ENCODE results near the gene RPL35A.
A peak's percentile ranks its signal among the peaks of the same experiment; 100 is the strongest.
"Not testable (repeated sequence)": the region's sequence is repeated elsewhere in the genome, so short reads cannot be mapped to it uniquely, and the experiment has no call there.

RPL35A gene
- 387 reads per million, percentile 97 among the genes with 10 or more reads in this experiment for total RNA-seq

DNA sequence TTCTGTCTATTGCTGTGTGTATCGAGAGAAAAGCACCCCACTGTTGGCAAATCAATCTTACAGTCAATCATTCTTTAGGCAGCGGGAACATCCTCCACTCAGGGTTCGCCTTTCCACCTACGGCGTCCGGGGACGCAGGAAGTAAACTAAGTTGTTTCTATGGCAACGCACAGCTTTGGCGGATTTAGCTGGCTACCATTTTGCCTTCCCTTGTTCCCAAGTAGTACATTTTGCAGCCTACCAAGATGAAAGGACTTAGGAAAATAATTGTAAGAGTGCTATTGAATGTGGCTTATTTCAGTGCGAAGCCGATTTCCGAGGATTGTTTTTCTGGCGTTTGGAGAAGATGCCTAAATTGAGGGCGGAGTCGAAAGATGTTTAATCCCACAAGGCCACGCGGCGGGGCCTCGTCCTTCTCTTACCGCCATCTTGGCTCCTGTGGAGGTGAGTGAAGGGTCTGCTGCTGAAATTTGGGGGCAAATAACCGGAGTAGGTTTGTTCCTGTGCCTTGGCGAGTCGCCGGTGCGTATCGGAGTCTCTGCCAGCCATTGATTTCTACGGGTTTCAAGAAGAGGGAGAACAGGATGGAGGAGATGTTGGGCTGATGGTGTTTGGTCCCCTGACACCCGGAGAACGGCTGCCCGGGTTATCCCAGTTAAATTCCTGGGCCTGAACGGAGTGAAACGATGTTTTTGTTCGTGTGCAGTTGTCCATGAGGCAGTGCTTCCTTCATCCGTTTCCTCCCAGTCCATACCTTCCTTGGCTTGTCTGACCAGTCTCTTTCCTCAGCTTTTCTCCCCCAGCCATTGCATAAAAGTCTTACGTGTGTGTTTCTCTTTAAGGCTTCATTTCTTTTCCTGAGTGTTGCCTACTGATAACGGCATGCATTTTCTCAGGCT is at the start of gene RPL35A:
TSS of gene RPL35A (plus strand) at position 413 of the 899 bp plus-strand sequence. CDS start 778 bp downstream, outside the sequence.
- peak; percentile 77 for DNase-seq

DNA sequence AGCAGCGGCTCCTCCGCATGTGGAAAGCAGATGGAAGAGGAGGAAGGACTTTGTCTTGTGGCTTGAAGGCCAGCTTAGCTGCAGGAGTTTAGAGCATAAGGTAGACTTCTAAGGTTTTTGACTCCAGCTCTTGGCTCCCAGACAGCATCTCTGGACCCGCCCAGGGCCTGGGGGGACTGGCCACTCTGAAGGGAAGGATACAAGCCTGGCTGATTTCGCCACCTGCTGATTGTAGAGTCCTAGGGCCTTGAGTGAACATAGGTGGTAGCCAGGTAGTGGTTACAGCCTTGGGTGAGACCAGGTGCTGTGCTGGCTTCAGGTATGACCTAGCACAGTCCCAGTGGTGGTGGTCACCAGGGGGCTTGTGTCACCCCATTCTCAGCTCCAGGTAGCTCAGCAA is 48.4 kb upstream of the RPL35A start:
- no peak for DNase-seq

DNA sequence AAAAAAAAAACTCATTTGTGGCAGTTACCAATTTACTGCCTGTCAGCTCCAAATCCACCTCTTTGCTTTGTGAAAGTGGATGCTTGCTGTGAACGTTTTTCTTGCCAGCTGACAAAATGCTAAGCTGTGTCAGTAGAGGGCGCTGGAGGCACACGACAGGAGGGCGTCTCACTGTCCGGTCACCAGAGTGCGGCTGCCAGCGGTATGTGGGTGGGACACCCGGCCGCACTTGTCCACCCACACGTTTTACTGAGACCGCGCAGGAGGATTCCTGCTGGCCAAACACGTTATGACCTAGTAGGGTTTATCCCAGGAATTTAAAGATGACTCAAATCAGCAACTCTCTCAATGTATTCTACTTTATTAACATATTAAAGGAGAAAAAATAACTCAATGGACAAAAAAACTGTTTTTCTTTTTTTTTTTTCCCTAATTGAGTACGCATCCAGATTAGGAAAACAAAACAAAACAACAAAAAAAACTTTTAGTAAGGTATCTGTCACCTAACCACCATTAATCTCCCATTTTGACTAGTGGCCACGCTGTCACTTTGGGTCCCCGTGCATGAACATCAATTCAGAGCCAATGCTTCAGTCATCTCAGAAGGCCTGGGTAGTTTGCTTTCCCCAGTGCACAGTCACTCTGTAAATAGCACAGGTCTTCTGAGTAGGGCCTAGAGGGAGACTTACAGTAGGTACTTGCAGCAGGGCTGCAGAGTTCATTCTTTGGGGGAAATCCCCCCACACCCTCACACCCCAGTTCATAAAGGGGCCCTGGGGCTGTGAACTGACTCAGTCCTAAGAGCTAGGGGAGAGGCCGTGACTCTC is 43.8 kb upstream of the RPL35A start:
- peak; percentile 67 for DNase-seq

DNA sequence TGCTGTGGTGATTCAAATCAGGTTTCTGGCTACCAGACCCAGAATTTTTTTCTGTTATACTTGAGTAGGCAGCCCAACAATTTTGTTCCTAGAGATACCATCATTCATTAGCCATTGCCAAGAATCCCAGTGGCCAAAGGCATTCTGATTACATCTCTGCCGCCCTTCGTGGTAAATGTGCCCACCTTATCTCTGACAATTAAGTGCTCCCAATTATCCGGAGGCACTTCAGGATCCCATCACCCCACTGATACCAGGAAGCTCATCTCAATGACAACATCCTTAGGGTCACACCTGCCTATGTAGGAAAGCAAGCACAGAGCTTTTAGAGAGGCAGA is 43.2 kb upstream of the RPL35A start:
- DNase-seq = no peak

DNA sequence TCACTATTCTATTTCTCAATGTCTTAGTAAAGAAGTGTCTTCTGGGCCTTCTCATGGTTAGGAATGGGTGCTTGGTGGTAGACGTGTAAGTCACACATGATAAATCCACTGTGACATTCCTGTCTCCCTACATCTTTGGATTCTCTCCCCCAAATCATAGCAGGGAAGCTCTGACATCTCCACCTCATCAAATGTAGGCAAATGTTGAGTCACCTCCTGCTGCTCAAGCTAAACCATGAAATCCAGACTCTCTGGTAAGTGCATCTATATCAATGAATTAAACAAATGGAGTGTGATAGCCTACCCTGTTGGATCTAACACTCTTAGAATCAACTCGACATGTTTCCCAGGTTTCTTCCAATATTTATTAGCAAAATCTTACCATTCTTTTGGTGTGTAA is 42.8 kb upstream of the RPL35A start:
- DNase-seq = no peak

DNA sequence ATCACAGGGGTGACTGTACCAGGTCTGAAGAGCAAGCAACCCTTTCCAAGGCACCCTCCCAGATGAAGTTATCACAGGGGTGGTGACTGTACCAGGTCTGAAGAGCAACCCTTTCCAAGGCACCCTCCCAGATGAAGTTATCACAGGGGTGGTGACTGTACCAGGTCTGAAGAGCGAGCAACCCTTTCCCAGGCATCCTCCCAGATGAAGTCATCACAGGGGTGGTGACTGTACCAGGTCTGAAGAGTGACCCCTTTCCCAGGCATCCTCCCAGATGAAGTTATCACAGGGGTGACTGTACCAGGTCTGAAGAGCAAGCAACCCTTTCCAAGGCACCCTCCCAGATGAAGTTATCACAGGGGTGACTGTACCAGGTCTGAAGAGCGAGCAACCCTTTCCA is 41.4 kb upstream of the RPL35A start:
- not testable (repeated sequence) for DNase-seq

DNA sequence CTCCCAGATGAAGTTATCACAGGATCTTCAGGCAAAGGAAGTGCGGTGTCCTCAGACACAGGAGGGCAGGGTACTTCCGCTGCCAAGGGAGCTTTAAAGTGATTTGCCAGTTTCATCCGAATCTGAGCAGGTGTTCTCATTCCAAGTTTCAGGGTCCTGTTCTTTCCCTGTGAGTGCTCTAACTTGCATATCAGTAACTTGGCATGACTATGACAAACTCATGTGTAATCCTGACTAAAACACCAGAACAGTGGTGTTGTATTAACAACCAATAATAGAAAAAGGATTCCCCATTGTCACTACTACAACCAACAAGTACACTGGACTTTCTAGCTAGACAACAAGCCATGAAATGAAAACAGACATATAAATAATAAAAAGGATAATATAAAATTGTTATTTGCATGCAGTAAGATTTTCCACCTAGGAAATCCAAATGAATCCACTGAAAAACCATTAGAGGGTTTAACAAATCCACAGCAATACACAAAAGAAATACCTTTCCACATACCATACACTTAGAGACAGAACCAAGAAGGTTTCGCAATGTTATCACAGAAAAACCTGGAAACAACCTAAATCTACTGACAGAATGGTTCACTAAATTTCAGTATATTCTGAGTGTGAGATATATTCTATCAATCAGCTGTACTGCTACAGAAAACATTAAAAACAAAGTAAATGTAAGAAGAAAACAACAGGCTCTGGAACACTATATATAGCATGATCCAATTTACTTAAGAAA is 40.9 kb upstream of the RPL35A start:
- no peak for DNase-seq

DNA sequence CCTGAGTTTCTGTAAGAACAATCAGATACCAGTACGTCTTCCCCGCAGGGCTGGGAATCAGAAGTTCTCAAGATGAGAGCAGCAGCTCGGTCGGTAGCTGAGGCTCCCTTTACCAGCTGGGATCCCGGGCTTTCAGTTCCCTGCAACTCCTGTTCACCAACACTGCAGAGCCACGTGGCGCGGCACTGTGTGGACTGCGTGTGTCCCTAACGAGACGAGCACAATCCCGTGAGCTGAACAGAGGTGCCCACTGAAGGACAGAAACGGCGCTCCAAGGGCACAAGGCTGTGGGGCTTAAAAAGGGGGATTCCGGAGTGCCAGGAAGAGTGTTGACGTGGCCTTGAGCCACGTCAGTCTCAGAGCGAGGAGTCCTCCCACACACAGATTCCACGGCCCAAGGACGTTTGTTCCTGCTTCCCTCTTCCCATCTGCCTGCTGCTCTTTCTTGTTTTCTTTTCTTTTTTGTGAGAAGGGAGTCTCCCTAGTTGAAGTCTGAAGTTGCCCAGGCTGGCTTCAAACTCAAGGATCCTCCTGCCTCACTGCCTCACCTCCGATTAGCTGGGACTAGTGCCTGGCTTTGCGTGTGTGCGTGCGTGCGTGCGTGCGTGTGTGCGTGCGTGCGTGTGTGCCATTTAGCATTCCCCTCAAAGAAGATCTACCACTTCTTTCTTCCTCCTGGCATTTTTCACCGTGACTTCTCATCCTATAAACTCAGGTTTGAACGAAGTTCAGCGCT is 37.1 kb upstream of the RPL35A start:
- no peak for DNase-seq

DNA sequence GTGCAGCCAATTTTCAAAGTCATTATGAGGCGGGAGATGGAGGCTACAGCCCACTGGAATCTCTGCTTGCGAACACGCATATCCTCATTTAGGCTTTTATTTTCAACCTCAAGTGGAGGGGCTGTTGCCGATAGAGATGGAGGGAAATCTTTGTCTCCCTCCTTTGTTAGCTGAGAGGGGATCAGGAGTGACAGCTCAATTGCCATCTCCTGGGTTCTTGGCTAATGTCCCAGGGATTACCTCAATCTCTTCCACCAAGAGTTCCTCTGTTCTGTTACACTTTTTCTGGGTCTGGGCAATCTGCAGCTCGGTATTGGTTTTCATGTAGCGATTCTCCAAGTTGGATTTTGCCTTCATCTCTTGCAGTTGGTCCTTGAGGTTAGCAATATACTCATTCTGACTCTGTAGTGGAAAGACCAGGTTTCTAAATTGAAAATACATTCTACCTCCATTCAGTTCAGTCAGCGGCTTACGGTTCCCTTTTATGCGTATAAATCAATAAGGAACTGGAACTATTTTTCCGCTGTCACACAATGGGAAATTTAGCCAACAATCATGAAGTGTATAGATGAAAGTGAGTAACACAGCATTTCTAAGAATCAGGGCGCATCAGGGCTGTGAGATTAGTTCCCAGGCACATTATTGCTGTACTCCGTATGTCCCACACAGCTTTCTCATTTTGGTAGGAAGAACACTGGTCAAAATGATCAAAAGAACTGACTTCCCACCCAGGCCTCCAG is 36.2 kb upstream of the RPL35A start:
- DNase-seq = no peak

DNA sequence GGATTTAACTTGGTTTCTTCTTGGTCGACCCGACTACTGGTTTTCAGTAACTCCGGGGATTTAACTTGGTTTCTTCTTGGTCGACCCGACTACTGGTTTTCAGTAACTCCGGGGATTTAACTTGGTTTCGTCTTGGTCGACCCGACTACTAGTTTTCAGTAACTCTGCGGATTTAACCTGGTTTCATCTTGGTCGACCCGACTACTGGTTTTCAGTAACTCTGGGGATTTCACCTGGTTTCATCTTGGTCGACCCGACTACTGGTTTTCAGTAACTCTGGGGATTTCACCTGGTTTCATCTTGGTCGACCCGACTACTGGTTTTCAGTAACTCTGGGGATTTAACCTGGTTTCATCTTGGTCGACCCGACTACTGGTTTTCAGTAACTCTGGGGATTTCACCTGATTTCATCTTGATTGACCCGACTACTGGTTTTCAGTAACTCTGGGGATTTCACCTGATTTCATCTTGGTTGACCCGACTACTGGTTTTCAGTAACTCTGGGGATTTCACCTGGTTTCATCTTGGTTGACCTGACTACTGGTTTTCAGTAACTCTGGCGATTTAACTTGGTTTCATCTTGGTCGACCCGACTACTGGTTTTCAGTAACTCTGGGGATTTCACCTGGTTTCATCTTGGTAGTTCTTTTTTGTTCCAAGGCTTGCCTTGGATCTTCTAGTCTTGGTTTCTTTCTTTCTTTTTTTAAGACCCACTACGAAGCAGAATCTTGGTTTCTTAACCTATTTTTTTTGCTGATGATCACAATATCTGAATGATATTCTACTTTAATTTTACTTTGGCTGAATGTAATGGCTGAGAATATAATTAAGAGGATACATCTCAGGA is 28.3 kb upstream of the RPL35A start:
- not testable (repeated sequence) for DNase-seq

DNA sequence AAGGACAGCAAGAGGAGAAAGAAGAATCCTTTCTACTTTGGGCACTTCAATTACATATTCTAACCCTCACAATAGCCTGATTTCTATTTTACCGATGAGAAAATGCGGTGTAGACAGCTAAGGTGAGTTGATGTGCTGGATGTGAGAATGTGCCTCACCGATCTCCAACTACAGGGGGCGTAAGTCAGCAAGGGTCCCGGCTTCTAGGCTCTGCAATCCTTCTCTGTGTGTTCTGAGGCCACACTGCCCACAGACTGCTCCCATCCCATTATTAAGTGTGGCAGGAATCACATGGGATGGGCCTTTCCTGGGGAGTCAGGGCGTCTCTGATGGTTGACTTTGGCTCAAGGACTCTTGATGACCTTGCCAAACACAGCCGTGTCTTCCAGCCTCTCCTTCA is 23.6 kb upstream of the RPL35A start:
- no peak for DNase-seq

DNA sequence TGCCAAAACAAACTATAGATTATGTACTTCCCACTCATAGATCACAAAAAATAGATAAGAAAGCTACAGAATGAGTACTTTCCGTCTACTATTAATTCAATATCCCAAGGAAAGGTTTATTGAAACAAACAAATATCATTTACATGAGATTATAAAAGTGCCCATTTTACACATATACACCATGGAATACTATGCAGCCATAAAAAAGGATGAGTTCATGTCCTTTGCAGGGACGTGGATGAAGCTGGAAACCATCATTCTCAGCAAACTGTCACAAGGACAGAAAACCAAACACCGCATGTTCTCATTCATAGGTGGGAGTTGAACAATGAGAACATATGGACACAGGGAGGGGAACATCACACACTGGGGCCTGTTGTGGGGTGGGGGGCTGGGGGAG is 22.4 kb upstream of the RPL35A start:
- not testable (repeated sequence) for DNase-seq

DNA sequence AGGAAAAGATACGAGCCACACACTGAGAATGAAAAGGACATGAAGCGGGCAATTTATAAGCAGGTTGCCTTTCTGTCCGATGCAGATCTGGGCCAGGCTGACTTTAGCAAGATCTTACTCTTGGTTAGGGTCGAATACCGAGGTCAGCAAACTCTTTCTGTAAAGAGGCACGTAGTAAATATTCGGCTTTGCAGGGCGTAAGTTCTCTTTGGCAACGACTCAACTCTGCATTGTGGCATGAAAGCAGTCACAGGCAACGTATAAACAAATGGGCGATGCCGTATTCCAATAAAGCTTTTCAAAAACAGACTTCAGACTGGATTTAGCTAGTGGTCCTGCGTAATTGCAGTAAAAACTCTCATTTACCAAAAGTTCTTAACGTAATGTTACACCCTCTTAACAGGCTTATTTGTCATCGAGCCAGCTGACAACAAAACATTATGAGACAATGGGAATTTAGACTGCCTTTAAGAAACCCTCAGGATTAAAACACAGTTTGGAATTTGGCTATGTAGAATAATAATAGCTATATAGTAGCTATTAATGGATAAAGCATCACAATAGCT is 13.1 kb upstream of the RPL35A start:
- DNase-seq = no peak

DNA sequence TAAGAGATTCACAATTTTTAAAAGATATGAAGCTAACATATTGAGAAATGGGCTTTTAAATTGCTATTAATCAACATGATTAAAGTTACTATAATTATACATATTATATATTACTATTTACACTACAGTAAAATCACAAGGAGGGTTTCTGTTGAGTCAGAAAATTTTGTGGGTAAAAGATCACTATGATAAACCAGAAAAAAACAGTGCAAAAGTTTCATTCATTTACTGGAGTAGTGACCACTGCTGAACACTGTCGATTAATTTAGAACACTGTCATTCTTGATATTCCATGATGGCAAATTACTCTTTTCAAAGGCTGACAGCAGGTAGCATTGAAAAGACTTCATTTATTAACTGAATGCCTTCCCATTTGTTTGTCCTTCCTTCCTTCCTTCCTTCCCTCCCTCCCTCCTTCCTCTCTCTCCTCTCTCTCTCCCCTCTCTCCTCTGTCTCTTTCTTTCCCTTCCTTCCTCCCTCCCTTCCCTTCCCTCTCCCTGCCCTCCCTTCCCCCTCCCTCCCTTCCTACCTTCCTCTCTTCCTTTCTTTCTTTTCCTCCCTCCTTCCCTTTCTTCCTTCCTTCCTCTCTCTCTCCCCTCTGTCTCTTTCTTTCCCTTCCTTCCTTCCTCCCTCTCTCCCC is 9.1 kb upstream of the RPL35A start:
- no peak for DNase-seq

DNA sequence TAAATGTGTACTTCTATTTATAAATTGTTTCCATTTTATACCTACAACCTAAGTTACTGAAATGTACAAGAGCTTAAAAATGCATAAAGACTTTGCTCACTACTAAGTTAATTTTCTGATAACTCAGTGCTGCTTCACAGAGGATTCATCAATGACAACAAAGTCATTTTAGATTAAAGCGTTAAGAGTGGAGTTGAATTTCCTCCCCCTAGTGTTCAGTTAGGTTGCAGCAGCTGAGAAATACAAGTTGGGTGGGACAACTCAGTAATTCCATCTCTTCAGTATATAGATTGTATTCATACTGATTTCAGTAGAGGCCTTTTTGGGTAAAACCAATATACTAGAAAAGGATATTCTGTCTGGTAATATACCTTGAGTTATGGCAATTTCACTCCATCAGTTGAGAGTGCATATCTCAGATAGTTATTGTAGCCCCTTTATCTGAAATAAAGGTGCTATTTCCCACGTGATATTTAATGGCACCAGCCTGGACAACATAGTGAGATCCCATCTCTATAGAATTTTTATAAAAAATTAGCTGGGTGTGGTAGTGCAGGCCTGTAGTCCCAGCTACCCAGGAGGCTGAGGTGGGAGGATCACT is 6.9 kb upstream of the RPL35A start:
- DNase-seq = no peak

DNA sequence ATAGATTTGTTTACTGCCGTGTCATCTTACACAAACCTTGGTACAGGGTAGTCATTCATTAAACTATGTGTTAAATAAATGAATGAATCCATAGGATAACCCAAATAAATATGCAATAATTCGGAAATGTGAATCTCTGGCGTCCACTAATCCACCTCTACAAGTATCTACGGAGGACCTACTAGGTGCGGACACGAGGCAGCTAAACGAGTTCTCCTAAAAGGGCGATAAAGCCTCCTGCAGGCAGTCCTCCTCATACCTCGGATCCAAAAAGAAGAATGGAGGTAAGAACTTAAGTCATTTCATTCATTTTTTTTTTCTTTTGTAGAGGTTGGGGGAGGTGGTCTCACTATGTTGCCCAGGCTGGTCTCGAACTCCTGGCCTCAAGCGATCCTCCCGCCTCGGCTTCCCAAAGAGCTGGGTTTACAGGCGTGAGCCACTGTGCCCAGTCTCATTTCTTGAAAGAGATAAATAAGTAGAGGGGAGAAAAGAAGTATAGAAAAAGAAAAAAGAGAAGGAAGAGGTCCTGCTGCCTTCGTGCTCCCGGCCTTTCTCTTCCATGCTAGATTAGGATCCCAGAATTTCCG is 706 bp upstream of the RPL35A start:
- DNase-seq = no peak

DNA sequence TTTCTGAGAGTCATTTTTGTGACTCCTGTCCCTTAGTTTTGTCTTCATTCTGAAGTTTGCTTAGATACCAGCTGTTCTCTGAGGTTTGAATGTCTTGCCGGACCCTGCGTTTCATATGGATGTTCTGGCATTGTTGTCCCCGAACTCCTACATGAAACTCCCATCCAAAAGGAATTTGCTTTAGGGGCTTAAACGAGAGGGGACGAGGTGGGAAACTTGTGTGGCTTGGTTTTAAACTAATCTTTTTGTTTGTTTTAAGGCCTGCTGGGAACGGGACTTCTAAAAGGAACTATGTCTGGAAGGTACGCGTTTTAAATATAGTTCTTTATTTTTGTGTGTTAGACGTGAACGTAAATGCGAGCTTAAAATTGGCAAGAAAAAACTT is 679 bp downstream of the RPL35A start:
- no peak for DNase-seq

DNA sequence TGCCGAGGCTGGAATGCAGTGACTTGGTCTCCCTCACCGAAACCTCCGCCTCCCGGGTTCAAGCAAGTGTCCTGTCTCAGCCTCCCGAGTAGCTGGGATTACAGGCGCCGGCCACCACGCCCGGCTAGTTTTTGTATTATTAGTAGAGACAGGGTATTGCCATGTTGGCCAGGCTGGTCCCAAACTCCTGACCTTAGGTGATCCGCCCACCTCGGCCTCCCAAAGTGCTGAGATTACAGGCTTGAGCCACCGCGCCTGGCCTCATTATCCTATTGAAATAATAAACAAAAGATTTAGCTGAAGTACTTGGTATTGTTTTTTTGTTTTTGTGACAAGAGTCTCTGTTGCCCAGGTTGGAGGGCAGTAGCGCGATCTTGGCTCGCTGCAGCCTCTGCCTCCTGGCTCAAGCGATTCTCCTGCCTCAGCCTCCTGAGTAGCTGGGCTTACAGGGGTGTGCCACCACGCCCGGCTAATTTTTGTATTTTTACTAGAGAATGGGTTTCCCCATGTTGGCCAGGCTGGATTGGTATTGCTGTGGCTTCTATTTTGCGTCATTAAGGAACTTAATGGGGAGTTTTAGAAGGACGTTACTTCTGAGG is 1.5 kb downstream of the RPL35A start:
- no peak for DNase-seq

DNA sequence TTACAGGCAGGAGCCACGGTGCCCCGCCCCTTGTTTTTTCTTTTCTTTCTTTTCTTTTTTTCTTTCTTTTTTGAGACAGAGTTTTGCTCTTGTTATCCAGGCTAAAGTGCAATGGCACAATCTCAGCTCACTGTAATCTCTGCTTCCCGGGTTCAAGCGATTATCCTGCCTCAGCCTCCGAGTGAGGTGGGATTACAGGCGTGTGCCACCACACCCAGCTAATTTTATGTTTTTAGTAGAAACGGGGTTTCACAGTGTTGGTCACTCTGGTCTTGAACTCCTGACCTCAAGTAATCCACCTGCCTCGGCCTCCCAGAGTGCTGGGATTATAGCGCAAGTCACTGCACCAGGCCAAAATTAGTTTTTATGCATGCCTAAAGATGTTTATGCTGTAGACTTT is 2.5 kb downstream of the RPL35A start:
- no peak for DNase-seq

All from effector CD4-positive, alpha-beta T cell (primary cell).